ENCODE measurements around the gene LIN7C.
"Not testable (repeated sequence)": the region's sequence is repeated elsewhere in the genome, so short reads cannot be mapped to it uniquely, and the experiment has no call there.

Gene LIN7C

DNA sequence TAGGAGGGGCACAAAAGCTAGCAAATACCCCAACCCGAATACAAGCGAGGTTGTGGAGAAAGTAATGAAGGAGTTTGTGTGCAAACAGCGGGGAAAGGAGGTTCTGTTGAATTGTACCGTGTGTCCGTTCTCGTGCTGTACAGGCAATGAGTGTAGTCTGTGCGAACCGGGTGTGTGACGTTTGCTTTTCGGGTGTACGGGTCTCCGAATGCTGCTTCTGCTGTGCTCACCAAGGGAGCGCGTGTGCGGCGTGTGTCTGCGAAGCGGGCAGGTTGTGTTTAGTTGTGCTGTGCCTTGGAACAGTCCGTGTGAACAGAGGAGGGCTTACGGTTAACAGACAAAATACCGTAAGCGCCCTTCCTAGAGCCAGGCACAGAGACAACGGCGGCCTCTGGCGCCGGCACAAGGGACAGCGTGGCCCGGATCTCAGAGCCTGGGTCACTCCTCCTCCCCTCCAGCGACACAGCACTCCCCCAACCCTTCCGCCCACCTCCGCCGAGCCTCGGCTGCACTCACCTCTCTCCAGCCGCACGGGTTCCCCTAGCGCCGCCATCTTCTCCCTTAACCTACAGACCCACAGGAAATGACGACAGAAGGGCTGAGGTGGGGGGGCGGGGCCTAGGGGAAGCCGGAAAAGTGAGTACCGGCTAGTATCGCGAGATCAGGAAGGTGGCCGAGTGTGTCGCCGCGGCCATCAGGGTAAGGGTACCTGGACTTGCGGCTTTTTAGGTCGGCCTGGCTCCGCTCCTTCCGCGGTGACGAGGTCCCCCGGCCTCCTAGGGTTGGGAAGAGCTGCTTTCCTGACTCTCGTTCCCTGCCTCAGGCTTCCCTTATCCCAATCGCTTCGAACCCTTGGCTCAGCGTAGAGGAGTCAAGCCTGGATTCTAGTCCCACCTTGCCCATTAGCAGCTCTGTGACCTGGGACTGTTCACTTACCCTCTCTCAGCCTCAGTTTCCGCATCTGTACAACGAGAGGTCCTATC is at the start of gene LIN7C:
Gene LIN7C (minus strand): TSS at position 570 of the 983 bp plus-strand sequence. CDS start 17 bp downstream, at position 553.
- peak; percentile 92 for DNase-seq (ENCODE audit: low read depth, low spot score)

DNA sequence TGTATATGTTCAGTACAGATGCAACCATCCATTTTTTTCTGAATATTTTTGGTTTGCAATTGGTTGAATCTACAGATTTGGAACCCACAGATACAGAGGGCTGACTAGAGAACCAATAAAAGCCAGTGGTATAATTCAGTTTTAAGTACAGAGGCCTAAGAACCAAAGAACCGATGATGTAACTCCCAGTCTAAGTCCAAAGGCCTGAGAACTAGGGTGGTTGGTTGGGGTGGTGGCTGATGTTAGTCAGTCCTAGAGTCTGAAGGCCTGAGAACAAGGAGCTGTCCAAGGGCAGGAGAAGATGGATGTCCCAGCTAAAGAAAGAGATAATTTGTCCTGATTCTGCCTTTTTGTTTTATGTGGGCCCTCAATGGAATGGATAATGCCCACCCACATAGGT is 48.7 kb upstream of the LIN7C start:
- DNase-seq (ENCODE audit: low read depth, low spot score): no peak

DNA sequence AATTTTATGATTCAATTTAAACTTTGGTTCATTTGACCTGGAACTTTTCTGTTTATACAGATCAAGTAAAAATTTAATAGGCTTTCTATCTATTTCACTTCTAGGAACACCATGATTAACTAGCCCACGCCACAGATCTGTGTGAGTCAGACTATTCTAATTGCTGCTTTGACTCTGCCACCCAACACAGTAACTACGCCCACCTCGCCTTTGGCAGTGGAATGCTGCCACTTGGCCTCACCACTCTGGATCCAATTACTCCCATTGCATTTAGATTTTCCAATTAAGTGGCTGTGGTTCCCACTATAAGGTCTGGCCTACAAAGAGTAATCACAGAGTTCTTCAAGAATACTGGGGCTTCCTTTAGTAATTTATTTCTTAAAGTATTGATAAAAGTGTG is 46.6 kb upstream of the LIN7C start:
- no peak for DNase-seq (ENCODE audit: low read depth, low spot score)

DNA sequence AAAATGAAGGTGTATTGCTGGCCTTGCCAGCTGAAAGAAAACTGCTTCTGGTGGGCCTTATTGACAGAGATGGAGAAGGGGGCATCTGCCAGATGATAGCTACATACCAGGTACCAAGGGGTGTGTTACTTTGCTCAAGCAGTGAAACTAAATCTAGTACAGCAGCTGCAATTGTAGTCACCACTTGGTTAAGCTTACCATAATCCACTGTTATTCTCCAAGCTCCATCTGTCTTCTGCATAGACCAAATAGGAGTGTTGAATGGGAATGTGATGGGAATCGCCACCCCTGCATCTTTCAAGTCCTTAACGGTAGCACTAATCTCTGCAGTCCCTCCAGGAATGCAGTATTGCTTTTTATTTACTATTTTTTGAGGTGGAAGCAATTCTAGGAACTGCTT is 45.8 kb upstream of the LIN7C start:
- no peak for DNase-seq (ENCODE audit: low read depth, low spot score)

DNA sequence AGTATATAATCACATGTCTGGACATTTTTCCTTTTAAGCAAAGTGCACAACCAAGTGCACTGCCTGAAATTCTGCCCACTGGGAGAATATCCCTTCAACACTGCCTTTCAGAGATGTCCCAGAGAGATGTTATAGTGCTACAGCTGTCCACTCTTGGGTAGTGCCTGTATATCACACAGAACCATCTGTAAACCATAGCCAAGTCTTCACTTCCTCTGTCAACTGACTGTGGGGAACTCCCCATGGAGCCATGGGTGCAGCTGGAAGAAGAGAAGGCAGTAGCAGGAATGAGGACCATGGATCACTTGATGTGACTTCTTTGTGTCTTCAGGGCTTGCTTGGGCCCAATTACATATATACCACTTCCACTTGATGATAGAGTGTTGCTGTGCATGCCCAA is 44.6 kb upstream of the LIN7C start:
- DNase-seq (ENCODE audit: low read depth, low spot score): no peak

DNA sequence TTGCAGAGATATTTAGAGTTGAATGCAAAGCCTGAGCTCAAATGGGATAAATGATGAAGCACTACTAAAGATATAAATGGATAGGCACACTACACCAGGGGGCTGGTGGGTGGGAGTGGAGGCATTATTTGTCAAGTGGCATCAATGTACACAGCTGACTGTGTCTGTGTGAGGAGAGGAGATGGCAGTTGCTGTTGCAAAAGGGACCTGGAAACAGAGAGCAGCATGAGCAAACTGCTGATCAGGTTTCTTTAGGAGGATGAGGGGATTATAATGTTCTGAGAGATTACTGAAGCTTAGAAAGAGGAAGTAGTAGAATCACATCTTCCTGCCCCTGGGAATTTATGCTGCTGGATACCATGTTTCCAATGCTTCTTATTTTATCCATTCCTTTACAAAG is 39.4 kb upstream of the LIN7C start:
- no peak for DNase-seq (ENCODE audit: low read depth, low spot score)

DNA sequence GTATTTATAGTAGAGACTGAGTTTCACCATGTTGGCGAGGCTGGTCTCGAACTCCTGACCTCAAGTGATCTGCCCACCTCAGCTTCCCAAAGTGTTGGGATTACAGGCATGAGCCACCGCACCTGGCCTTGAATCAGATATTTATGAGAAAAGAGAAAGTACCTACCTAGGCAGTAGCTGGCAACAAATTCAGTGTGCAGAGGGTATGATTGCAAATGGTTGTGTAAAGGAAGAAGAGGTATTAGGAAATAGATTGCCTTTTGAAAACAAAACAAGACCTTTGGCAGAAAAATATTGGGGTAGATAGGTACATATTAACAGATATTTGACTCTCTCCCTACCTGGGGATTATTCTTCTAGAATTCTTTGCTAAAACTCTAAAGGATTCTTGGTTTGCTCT is 38.5 kb upstream of the LIN7C start:
- DNase-seq (ENCODE audit: low read depth, low spot score): no peak

DNA sequence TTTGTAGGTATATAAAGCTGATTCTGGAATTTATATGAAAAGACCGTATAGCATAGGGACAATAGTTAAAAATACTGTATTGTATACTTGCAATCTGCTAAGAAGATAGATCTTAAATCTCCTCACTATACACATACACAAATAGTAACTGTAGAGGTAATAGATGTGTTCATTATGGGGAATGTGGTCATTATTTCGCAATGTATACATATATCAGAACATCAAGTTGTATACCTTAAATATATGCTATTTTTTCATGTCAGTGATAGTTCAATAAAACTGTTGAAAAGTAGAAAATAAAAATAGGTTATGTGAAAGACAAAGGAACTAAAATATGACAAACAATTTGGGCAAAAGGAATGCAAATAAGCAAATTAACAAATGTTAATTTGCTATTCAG is 35.2 kb upstream of the LIN7C start:
- DNase-seq (ENCODE audit: low read depth, low spot score): no peak

DNA sequence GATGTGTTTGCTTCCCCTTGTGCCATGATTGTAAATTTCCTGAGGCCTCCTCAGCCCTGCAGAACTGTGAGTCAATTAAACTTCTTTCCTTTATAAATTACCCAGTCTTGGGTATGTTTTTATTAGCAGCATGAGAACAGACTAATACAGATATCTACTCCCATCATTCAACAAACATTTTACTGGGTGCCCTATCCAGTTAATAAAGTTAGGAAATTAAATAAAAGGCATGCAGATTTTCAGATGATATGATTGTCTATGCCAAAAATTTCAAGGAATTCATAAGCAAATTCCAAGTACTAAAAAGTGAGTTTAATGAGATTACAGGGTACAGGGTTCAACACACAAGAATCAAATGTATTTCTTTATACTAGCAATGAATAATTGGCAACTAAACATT is 33.5 kb upstream of the LIN7C start:
- DNase-seq (ENCODE audit: low read depth, low spot score): no peak

DNA sequence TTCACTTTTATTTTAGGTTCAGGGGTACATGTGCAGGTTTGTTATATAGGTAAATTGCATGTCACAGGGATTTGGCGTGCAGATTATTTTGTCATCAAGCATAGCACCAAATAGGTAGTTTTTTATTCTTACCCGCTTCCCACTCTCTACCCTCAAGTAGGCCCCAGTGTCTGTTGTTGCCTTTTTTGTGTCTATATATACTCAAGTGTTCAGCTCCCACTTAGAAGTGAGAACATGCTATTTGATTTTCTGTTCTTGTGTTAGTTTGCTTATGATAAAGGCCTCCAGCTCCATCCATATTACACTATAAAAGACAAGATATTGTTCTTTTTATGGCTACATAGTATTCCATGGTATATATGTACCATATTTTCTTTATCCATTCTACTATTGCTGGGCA is 28.5 kb upstream of the LIN7C start:
- no peak for DNase-seq (ENCODE audit: low read depth, low spot score)

GRCh38 chr11:27532652-27533325 is 26.2 kb upstream of the LIN7C start:
- no peak for DNase-seq (ENCODE audit: low read depth, low spot score)

DNA sequence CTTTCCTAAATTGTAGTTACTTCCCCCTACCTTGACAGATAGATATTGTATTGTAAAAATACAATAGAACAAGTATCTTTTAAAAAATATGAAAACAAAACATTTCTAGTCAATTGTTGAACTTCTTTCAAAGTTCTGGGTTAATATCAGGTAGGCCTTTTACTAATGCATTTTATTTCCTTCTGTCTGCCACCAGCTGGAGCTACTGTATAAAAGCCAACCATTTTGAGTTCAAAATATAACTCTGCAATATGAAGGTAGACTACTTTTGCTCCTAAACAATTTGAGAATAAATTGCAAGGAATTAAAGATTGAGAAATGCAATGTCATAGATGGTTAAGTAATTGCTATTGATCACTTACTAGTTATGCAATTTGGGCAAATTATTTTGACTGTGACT is 22.1 kb upstream of the LIN7C start:
- no peak for DNase-seq (ENCODE audit: low read depth, low spot score)

- DNase-seq (ENCODE audit: low read depth, low spot score): no peak
These were observed 20.0 kb upstream of the LIN7C start for GRCh38 chr11:27526535-27526934.

DNA sequence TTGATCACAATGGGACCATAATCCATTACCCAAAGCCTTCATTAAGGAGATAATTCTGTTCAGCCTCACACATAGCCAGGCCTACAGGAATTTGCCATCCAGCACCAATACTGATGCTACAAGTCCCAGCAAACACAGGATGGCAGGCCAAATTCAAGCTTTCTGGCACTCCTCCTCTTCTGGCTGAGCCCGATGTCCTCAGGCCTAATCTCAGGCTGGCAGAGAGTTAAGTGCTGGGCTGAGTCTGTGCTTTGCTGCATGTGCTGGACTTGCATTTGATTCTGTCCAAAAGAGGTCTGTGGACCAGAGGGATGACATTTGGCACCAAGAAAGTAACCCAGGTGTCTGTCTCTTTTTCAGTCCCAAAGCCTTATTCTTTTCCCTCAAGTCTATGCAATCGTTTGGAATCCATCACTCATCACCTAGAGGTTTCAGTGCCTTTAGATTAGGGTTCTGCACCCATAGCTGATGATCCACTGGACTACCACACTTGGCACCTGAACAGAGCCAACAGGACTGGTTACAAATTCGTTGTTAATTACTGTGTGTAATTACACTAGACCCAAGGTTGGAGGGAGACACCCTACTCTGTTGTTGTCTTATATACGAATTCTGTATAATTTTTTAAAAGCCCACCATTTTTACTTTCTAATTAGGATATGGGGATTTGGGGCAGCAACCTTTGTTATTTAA is 19.4 kb upstream of the LIN7C start:
- no peak for DNase-seq (ENCODE audit: low read depth, low spot score)

DNA sequence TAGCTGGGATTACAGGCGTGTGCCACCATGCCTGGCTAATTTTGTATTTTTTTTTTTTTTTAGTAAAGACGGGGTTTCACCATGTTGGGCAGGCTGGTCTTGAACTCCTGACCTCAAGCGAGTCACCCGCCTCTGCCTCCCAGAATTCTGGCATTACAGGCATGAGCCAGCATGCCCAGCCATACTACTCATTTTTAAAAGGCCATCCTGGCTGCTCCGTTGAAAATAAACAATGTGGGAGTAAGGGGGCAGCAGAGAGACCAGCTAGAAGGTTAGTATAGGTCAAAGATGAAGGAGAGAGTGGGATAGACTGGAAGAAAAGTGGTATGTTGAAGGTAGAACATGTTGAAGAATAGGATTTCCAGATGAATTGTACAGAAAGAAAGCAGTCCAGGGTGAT is 17.6 kb upstream of the LIN7C start:
- DNase-seq (ENCODE audit: low read depth, low spot score): no peak

- DNase-seq (ENCODE audit: low read depth, low spot score): no peak
These were observed 13.7 kb upstream of the LIN7C start for GRCh38 chr11:27520226-27520625.

GRCh38 chr11:27518518-27518917 is 11.9 kb upstream of the LIN7C start:
- DNase-seq (ENCODE audit: low read depth, low spot score): no peak

DNA sequence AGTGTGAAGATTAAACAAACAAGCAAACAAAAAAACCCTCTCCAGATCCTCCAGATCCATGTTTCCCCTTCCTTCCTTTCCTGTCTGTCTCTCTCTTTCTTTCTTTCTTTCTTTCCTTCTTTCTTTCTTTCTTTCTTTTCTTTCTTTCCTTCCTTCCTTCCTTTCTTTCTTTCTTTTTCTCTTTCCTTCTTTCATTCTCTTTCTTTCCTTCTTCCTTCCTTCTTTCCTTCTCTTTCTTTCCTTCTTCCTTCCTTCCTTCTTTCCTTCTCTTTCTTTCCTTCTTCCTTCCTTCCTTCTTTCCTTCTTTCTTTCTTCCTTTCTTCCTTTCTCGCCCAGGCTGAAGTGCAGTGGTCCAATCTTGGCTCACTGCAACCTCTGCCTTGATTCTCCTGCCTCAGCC is 10.9 kb upstream of the LIN7C start:
- not testable (repeated sequence) for DNase-seq (ENCODE audit: low read depth, low spot score)

DNA sequence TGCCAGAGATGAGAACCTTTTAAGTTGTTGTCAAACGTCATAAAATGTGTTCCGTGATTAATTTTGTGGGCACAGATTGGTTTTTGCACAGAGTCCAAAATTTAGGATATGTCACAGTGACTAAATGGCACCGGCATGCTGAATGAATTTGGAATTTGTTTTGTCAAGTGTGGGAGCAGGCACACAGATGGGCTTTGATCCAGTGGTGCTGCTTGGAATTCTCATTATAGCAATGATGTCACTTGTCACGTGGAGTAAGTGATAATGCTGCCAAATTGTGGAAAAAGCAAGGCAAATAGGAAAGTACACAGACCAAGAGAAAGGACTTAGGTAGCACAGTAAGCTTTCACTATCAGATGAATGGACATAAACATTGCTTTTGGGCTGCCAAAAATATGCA is 8.0 kb upstream of the LIN7C start:
- DNase-seq (ENCODE audit: low read depth, low spot score): no peak

DNA sequence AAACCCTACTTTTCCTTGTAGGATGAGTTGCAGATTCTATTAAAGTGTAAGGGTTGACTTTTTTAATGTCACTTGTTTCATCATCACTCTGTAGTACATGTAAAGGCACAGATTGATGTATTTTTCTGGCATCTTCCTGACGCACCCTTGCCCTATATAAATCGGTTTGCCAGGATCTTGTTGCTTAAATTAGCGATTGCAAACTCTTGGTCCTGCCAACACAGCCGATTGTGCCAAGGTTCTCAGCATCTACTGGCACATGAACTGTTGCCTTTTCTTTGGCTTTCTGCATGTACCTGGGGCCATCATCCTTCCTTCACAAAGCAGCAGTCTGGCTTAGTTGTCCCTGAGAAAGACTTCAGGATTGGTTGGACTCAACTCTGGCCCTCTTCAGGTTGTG is 7.5 kb upstream of the LIN7C start:
- no peak for DNase-seq (ENCODE audit: low read depth, low spot score)

GRCh38 chr11:27513389-27513788 is 6.8 kb upstream of the LIN7C start:
- DNase-seq (ENCODE audit: low read depth, low spot score): no peak

DNA sequence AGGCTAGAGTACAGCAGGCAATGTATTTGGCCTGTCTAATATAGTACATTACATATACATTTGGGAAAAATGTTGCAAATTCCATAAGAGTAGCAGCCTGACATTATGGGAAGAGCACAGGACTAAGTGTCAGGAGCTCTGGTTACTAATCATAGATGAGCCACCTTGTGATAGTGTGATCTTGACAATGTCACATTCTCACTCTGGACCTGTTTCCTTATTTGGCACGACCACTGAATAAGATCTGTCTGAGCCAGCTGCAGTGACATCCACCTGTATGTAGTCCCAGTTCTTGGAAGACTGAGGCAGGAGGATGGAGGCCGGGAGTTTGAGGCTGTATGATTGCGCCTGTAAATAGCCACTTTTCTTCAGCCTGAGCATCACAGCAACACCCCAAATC is 5.7 kb upstream of the LIN7C start:
- no peak for DNase-seq (ENCODE audit: low read depth, low spot score)
